ENCODE results near the gene CETN3. TPM values are rescaled to one million over a fixed set of nuclear protein-coding genes. Genes with fewer than 3 reads are reported as not detected.
A peak's percentile ranks its signal among the peaks of the same experiment; 100 is the strongest.

The CETN3 gene
- total and polyA plus RNA-seq, 2 experiments from 2014 or later = 22.1 to 107 TPM

DNA sequence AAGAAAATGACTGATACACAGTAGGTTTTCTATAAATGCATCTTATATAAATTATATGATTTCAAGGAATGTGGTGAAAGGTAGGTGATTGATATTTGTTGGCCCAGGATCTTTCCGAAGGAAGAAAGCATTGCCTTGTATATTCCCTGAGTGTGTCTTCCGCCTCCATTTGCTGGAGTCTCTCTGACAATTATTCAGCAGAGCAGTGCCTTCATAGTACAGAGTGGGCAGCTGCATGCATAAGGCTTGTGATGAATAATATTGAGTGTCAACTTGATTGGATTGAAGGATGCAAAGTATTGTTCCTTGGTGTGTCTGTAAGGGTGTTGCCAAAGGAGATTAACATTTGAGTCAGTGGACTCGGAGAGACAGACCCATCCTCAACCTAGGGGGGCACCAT lies 58.5 kb downstream of the CETN3 start:
- TF ChIP-seq STAT1 (IDR thresholded peaks at IDR 0.05; ENCODE audit: unreplicated experiment) (no peak), EZH2 (IDR thresholded peaks at IDR 0.05; ENCODE audit: low read depth, unreplicated experiment) (no peak), POLR2AphosphoS5 (IDR thresholded peaks at IDR 0.05; ENCODE audit: low read depth) (no peak), JUNB (IDR thresholded peaks at IDR 0.05; ENCODE audit: unreplicated experiment) (no peak), ZNF331 (CRISPR knock-in tag; IDR thresholded peaks at IDR 0.05; ENCODE audit: low read depth) (no peak), NANOG (IDR thresholded peaks at IDR 0.05; ENCODE audit: borderline replicate concordance) (no peak), CREB1 (CRISPR knock-in tag; IDR thresholded peaks at IDR 0.05; ENCODE audit: low read depth) (no peak)
- TF ChIP-seq, protein P1, sequence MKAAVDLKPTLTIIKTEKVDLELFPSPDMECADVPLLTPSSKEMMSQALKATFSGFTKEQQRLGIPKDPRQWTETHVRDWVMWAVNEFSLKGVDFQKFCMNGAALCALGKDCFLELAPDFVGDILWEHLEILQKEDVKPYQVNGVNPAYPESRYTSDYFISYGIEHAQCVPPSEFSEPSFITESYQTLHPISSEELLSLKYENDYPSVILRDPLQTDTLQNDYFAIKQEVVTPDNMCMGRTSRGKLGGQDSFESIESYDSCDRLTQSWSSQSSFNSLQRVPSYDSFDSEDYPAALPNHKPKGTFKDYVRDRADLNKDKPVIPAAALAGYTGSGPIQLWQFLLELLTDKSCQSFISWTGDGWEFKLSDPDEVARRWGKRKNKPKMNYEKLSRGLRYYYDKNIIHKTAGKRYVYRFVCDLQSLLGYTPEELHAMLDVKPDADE (IDR thresholded peaks at IDR 0.05) = no peak
- TF ChIP-seq, protein P2, sequence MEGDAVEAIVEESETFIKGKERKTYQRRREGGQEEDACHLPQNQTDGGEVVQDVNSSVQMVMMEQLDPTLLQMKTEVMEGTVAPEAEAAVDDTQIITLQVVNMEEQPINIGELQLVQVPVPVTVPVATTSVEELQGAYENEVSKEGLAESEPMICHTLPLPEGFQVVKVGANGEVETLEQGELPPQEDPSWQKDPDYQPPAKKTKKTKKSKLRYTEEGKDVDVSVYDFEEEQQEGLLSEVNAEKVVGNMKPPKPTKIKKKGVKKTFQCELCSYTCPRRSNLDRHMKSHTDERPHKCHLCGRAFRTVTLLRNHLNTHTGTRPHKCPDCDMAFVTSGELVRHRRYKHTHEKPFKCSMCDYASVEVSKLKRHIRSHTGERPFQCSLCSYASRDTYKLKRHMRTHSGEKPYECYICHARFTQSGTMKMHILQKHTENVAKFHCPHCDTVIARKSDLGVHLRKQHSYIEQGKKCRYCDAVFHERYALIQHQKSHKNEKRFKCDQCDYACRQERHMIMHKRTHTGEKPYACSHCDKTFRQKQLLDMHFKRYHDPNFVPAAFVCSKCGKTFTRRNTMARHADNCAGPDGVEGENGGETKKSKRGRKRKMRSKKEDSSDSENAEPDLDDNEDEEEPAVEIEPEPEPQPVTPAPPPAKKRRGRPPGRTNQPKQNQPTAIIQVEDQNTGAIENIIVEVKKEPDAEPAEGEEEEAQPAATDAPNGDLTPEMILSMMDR (conservative IDR thresholded peaks at IDR 0.05; ENCODE audit: low read depth in 2 of 2) = no peak
- 0 out of 2 replicates have a peak, but pooled peaks cover 3% of the 10 kb centered on the region for H3K9me2 ChIP-seq (ENCODE audit: insufficient read depth)
- H3F3A ChIP-seq (replicated peaks; ENCODE audit: low read depth) = no peaks in the 10 kb centered on the region
- DNase-seq (ENCODE audit: low spot score) = no peak
- Mint-ChIP-seq H3K9me3 (no peaks in the 10 kb centered on the region; the same call in 2 of the 3 replicates), H3K27me3 (ENCODE audit: insufficient read depth, low read depth, poor library complexity) (no peaks in the 10 kb centered on the region), H3K4me1 (no peaks in the 10 kb centered on the region), H3K36me3 (ENCODE audit: low read depth) (no peaks in the 10 kb centered on the region), H3K4me3 (no peak overlapping the region), H3K27ac (no peak overlapping the region)
- H3K4me2 ChIP-seq = no peak overlapping the region
- H3K27me3 ChIP-seq (ENCODE audit: insufficient read depth) = no peaks in the 10 kb centered on the region
- H3K27ac ChIP-seq (ENCODE audit: low read depth) = no peak overlapping the region
- H3K4me3 ChIP-seq = no peak overlapping the region
- no peaks in the 10 kb centered on the region for H3K4me1 ChIP-seq (ENCODE audit: insufficient read depth)
- no peaks in the 10 kb centered on the region for H4K20me1 ChIP-seq (replicated peaks; ENCODE audit: insufficient read depth)
- ATAC-seq = no peak
- no peaks in the 10 kb centered on the region for H3K36me3 ChIP-seq (ENCODE audit: insufficient read depth)
- no peaks in the 10 kb centered on the region for H3K79me2 ChIP-seq (replicated peaks; ENCODE audit: insufficient read depth)
- no peak overlapping the region for H2AFZ ChIP-seq

DNA sequence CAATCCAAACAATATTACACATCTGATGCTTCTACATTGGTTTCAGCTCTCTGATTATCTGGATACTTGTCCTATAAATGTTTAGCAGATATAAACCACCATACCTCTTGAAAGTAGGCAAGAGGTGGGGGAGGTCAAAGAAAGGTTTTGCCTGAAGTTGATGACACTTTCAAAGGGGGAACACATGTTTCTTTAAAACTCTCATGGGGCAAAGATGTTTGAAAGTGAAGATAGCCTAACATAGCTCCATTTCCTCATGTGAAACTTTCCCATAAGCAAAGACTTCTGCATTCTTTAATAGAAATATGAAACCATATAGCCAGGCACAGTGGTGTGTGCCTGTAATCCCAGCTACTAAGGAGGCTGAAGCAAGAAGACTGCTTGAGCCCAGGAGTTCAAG lies 62.1 kb downstream of the CETN3 start:
- Mint-ChIP-seq H3K4me1 (peaks cover 2% of the 10 kb centered on the region; the same call in 2 of the 3 replicates), H3K27ac (no peak overlapping the region)

More for the DNA sequence above, 62.1 kb downstream of the CETN3 start:
- Histone ChIP-seq H4K20me1 (replicated peaks; ENCODE audit: insufficient read depth) (no peaks in the 10 kb centered on the region), H3F3A (replicated peaks; ENCODE audit: low read depth) (no peaks in the 10 kb centered on the region), H3K4me2 (no peak overlapping the region), H3K4me1 (ENCODE audit: insufficient read depth) (no peaks in the 10 kb centered on the region), H3K9me2 (ENCODE audit: insufficient read depth) (0 out of 2 replicates have a peak, but pooled peaks cover 3% of the 10 kb centered on the region), H3K27ac (ENCODE audit: low read depth) (no peak overlapping the region), H3K79me2 (replicated peaks; ENCODE audit: insufficient read depth) (no peaks in the 10 kb centered on the region), H3K36me3 (ENCODE audit: insufficient read depth) (no peaks in the 10 kb centered on the region), H3K27me3 (ENCODE audit: insufficient read depth) (no peaks in the 10 kb centered on the region), H2AFZ (0 out of 2 replicates have a peak overlapping the region, but pooled peaks have one; percentile 69), H3K4me3 (no peak overlapping the region)
- TF ChIP-seq POLR2AphosphoS5 (IDR thresholded peaks at IDR 0.05; ENCODE audit: low read depth) = no peak
- no peak for TF ChIP-seq EZH2 (IDR thresholded peaks at IDR 0.05; ENCODE audit: low read depth, unreplicated experiment)
- TF ChIP-seq, protein P3, sequence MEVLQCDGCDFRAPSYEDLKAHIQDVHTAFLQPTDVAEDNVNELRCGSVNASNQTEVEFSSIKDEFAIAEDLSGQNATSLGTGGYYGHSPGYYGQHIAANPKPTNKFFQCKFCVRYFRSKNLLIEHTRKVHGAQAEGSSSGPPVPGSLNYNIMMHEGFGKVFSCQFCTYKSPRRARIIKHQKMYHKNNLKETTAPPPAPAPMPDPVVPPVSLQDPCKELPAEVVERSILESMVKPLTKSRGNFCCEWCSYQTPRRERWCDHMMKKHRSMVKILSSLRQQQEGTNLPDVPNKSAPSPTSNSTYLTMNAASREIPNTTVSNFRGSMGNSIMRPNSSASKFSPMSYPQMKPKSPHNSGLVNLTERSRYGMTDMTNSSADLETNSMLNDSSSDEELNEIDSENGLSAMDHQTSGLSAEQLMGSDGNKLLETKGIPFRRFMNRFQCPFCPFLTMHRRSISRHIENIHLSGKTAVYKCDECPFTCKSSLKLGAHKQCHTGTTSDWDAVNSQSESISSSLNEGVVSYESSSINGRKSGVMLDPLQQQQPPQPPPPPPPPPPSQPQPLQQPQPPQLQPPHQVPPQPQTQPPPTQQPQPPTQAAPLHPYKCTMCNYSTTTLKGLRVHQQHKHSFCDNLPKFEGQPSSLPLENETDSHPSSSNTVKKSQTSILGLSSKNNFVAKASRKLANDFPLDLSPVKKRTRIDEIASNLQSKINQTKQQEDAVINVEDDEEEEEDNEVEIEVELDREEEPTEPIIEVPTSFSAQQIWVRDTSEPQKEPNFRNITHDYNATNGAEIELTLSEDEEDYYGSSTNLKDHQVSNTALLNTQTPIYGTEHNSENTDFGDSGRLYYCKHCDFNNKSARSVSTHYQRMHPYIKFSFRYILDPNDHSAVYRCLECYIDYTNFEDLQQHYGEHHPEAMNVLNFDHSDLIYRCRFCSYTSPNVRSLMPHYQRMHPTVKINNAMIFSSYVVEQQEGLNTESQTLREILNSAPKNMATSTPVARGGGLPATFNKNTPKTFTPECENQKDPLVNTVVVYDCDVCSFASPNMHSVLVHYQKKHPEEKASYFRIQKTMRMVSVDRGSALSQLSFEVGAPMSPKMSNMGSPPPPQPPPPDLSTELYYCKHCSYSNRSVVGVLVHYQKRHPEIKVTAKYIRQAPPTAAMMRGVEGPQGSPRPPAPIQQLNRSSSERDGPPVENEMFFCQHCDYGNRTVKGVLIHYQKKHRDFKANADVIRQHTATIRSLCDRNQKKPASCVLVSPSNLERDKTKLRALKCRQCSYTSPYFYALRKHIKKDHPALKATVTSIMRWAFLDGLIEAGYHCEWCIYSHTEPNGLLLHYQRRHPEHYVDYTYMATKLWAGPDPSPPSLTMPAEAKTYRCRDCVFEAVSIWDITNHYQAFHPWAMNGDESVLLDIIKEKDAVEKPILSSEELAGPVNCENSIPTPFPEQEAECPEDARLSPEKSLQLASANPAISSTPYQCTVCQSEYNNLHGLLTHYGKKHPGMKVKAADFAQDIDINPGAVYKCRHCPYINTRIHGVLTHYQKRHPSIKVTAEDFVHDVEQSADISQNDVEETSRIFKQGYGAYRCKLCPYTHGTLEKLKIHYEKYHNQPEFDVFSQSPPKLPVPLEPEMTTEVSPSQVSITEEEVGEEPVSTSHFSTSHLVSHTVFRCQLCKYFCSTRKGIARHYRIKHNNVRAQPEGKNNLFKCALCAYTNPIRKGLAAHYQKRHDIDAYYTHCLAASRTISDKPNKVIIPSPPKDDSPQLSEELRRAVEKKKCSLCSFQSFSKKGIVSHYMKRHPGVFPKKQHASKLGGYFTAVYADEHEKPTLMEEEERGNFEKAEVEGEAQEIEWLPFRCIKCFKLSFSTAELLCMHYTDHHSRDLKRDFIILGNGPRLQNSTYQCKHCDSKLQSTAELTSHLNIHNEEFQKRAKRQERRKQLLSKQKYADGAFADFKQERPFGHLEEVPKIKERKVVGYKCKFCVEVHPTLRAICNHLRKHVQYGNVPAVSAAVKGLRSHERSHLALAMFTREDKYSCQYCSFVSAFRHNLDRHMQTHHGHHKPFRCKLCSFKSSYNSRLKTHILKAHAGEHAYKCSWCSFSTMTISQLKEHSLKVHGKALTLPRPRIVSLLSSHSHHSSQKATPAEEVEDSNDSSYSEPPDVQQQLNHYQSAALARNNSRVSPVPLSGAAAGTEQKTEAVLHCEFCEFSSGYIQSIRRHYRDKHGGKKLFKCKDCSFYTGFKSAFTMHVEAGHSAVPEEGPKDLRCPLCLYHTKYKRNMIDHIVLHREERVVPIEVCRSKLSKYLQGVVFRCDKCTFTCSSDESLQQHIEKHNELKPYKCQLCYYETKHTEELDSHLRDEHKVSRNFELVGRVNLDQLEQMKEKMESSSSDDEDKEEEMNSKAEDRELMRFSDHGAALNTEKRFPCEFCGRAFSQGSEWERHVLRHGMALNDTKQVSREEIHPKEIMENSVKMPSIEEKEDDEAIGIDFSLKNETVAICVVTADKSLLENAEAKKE (CRISPR knock-in tag; IDR thresholded peaks at IDR 0.05) = no peak
- no peak for TF ChIP-seq JUNB (IDR thresholded peaks at IDR 0.05; ENCODE audit: unreplicated experiment)
- TF ChIP-seq, protein P1 (IDR thresholded peaks at IDR 0.05) = no peak
- no peaks in the 10 kb centered on the region for H3K27me3 Mint-ChIP-seq (ENCODE audit: insufficient read depth, low read depth, poor library complexity)
- H3K4me3 Mint-ChIP-seq = no peak overlapping the region
- DNase-seq (ENCODE audit: low spot score) (no peak), ATAC-seq (no peak)
- no peaks in the 10 kb centered on the region for H3K9me3 Mint-ChIP-seq
- H3K36me3 Mint-ChIP-seq (ENCODE audit: low read depth) = no peaks in the 10 kb centered on the region

Measured in GM23338 (cell line).